Measurements from ENCODE around the gene TBC1D3G.
"Not testable (repeated sequence)": the region's sequence is repeated elsewhere in the genome, so short reads cannot be mapped to it uniquely, and the experiment has no call there.

Gene TBC1D3G

GRCh38 chr17:36323584-36323983 is at the start of gene TBC1D3G:
Gene TBC1D3G, plus strand, starts transcription at chr17:36323884. Its CDS starts 1,528 bp downstream, at chr17:36325412.
- not testable (repeated sequence) for H3K79me2 ChIP-seq (ENCODE audit: control insufficient read depth, low read length); H3K9me3 ChIP-seq (ENCODE audit: control insufficient read depth, insufficient read depth, low read length); H3K27ac ChIP-seq (ENCODE audit: low read depth, low read length); H3K36me3 ChIP-seq (ENCODE audit: control insufficient read depth, low read length); H3K4me1 ChIP-seq (ENCODE audit: control insufficient read depth, low read length); H3K4me3 ChIP-seq (ENCODE audit: low read length); H4K20me1 ChIP-seq (ENCODE audit: control insufficient read depth, insufficient read depth, low read depth, low read length); H3F3A ChIP-seq (ENCODE audit: control insufficient read depth, insufficient read depth); H3K4me2 ChIP-seq (ENCODE audit: low read length); H3K9me2 ChIP-seq (replicated peaks; ENCODE audit: control insufficient read depth, low read length); H3K27me3 ChIP-seq (ENCODE audit: control insufficient read depth, low read length)

GRCh38 chr17:36283256-36283655 is 40.4 kb upstream of the TBC1D3G start:
- H3K79me2 ChIP-seq (ENCODE audit: control insufficient read depth, low read length); H4K20me1 ChIP-seq (ENCODE audit: control insufficient read depth, insufficient read depth, low read depth, low read length); H3K4me1 ChIP-seq (ENCODE audit: control insufficient read depth, low read length); H3K27ac ChIP-seq (ENCODE audit: low read depth, low read length); H3K4me3 ChIP-seq (ENCODE audit: low read length); H3K9me2 ChIP-seq (replicated peaks; ENCODE audit: control insufficient read depth, low read length); H3K36me3 ChIP-seq (ENCODE audit: control insufficient read depth, low read length); H3K9me3 ChIP-seq (ENCODE audit: control insufficient read depth, insufficient read depth, low read length); H3K27me3 ChIP-seq (ENCODE audit: control insufficient read depth, low read length); H3K4me2 ChIP-seq (ENCODE audit: low read length); H3F3A ChIP-seq (ENCODE audit: control insufficient read depth, insufficient read depth): not testable (repeated sequence)

GRCh38 chr17:36284219-36284618 is 39.5 kb upstream of the TBC1D3G start:
- not testable (repeated sequence) for H4K20me1 ChIP-seq (ENCODE audit: control insufficient read depth, insufficient read depth, low read depth, low read length); H3K9me3 ChIP-seq (ENCODE audit: control insufficient read depth, insufficient read depth, low read length); H3K4me3 ChIP-seq (ENCODE audit: low read length); H3K79me2 ChIP-seq (ENCODE audit: control insufficient read depth, low read length); H3K36me3 ChIP-seq (ENCODE audit: control insufficient read depth, low read length); H3F3A ChIP-seq (ENCODE audit: control insufficient read depth, insufficient read depth); H3K4me2 ChIP-seq (ENCODE audit: low read length); H3K27ac ChIP-seq (ENCODE audit: low read depth, low read length); H3K4me1 ChIP-seq (ENCODE audit: control insufficient read depth, low read length); H3K27me3 ChIP-seq (ENCODE audit: control insufficient read depth, low read length); H3K9me2 ChIP-seq (replicated peaks; ENCODE audit: control insufficient read depth, low read length)

GRCh38 chr17:36289965-36290612 is 33.6 kb upstream of the TBC1D3G start:
- not testable (repeated sequence) for H3K27me3 ChIP-seq (ENCODE audit: control insufficient read depth, low read length); H3K27ac ChIP-seq (ENCODE audit: low read depth, low read length); H3F3A ChIP-seq (ENCODE audit: control insufficient read depth, insufficient read depth); H3K79me2 ChIP-seq (ENCODE audit: control insufficient read depth, low read length); H3K4me2 ChIP-seq (ENCODE audit: low read length); H3K9me3 ChIP-seq (ENCODE audit: control insufficient read depth, insufficient read depth, low read length); H3K4me1 ChIP-seq (ENCODE audit: control insufficient read depth, low read length); H3K9me2 ChIP-seq (replicated peaks; ENCODE audit: control insufficient read depth, low read length); H3K36me3 ChIP-seq (ENCODE audit: control insufficient read depth, low read length); H4K20me1 ChIP-seq (ENCODE audit: control insufficient read depth, insufficient read depth, low read depth, low read length); H3K4me3 ChIP-seq (ENCODE audit: low read length)

GRCh38 chr17:36295161-36295560 is 28.5 kb upstream of the TBC1D3G start:
- H3K9me2 ChIP-seq (replicated peaks; ENCODE audit: control insufficient read depth, low read length); H3K4me3 ChIP-seq (ENCODE audit: low read length): not testable (repeated sequence)

GRCh38 chr17:36315736-36316135 is 7.9 kb upstream of the TBC1D3G start:
- H3K27ac ChIP-seq (ENCODE audit: low read depth, low read length); H3F3A ChIP-seq (ENCODE audit: control insufficient read depth, insufficient read depth); H3K27me3 ChIP-seq (ENCODE audit: control insufficient read depth, low read length); H3K79me2 ChIP-seq (ENCODE audit: control insufficient read depth, low read length); H3K4me1 ChIP-seq (ENCODE audit: control insufficient read depth, low read length); H3K4me3 ChIP-seq (ENCODE audit: low read length); H3K36me3 ChIP-seq (ENCODE audit: control insufficient read depth, low read length); H4K20me1 ChIP-seq (ENCODE audit: control insufficient read depth, insufficient read depth, low read depth, low read length); H3K9me2 ChIP-seq (replicated peaks; ENCODE audit: control insufficient read depth, low read length); H3K9me3 ChIP-seq (ENCODE audit: control insufficient read depth, insufficient read depth, low read length); H3K4me2 ChIP-seq (ENCODE audit: low read length): not testable (repeated sequence)

More at GRCh38 chr17:36295161-36295560, 28.5 kb upstream of the TBC1D3G start:
- H3K4me2 ChIP-seq (ENCODE audit: low read length); H3F3A ChIP-seq (ENCODE audit: control insufficient read depth, insufficient read depth); H3K79me2 ChIP-seq (ENCODE audit: control insufficient read depth, low read length); H3K9me3 ChIP-seq (ENCODE audit: control insufficient read depth, insufficient read depth, low read length); H3K36me3 ChIP-seq (ENCODE audit: control insufficient read depth, low read length); H3K4me1 ChIP-seq (ENCODE audit: control insufficient read depth, low read length); H3K27ac ChIP-seq (ENCODE audit: low read depth, low read length); H4K20me1 ChIP-seq (ENCODE audit: control insufficient read depth, insufficient read depth, low read depth, low read length); H3K27me3 ChIP-seq (ENCODE audit: control insufficient read depth, low read length): not testable (repeated sequence)

GRCh38 chr17:36362496-36362895 is 38.8 kb downstream of the TBC1D3G start:
- not testable (repeated sequence) for H3K27me3 ChIP-seq (ENCODE audit: control insufficient read depth, low read length); H3F3A ChIP-seq (ENCODE audit: control insufficient read depth, insufficient read depth); H3K79me2 ChIP-seq (ENCODE audit: control insufficient read depth, low read length); H3K9me3 ChIP-seq (ENCODE audit: control insufficient read depth, insufficient read depth, low read length); H3K36me3 ChIP-seq (ENCODE audit: control insufficient read depth, low read length); H3K27ac ChIP-seq (ENCODE audit: low read depth, low read length); H3K9me2 ChIP-seq (replicated peaks; ENCODE audit: control insufficient read depth, low read length); H3K4me3 ChIP-seq (ENCODE audit: low read length); H3K4me1 ChIP-seq (ENCODE audit: control insufficient read depth, low read length); H3K4me2 ChIP-seq (ENCODE audit: low read length); H4K20me1 ChIP-seq (ENCODE audit: control insufficient read depth, insufficient read depth, low read depth, low read length)

- not testable (repeated sequence) for H3K4me1 ChIP-seq (ENCODE audit: control insufficient read depth, low read length); H3K9me3 ChIP-seq (ENCODE audit: control insufficient read depth, insufficient read depth, low read length); H3K9me2 ChIP-seq (replicated peaks; ENCODE audit: control insufficient read depth, low read length); H3K27ac ChIP-seq (ENCODE audit: low read depth, low read length); H3K27me3 ChIP-seq (ENCODE audit: control insufficient read depth, low read length); H3K79me2 ChIP-seq (ENCODE audit: control insufficient read depth, low read length); H4K20me1 ChIP-seq (ENCODE audit: control insufficient read depth, insufficient read depth, low read depth, low read length); H3K4me2 ChIP-seq (ENCODE audit: low read length); H3F3A ChIP-seq (ENCODE audit: control insufficient read depth, insufficient read depth); H3K36me3 ChIP-seq (ENCODE audit: control insufficient read depth, low read length); H3K4me3 ChIP-seq (ENCODE audit: low read length)
These were observed 52.3 kb downstream of the TBC1D3G start for GRCh38 chr17:36375938-36376337.

All from DOHH2 (cell line).